HEK293 (cell line): Measurements from ENCODE around the gene C9orf153.

Experiments
- IKZF3 ChIP-seq: fragments of 450-650 bp; IDR thresholded peaks from 2 replicates; pipeline ENCODE4 v1.5.0; 2018; ENCODE audit warnings: missing biosample characterization, mild to moderate bottlenecking, missing genetic modification characterization, moderate library complexity
- KLF1 ChIP-seq: fragments of 450-650 bp; formaldehyde crosslinking; IDR thresholded peaks from 2 replicates; pipeline ENCODE4 v1.5.1; 2016; ENCODE audit warnings: missing biosample characterization, missing genetic modification characterization
- KLF10 ChIP-seq: fragments of 450-650 bp; IDR thresholded peaks from 2 replicates; pipeline ENCODE4 v1.5.1; 2018; ENCODE audit warnings: missing biosample characterization, mild to moderate bottlenecking, missing genetic modification characterization
- KLF9 ChIP-seq: fragments of 450-650 bp; formaldehyde crosslinking; IDR thresholded peaks from 2 replicates; pipeline ENCODE4 v1.5.1; 2016; ENCODE audit warnings: missing biosample characterization, missing genetic modification characterization, low read depth
- SCRT2 ChIP-seq: fragments of 450-650 bp; formaldehyde crosslinking; IDR thresholded peaks from 2 replicates; pipeline ENCODE4 v1.5.1; 2016; ENCODE audit warnings: missing biosample characterization, missing genetic modification characterization
- WT1 ChIP-seq: fragments of 450-650 bp; formaldehyde crosslinking; IDR thresholded peaks from 2 replicates; pipeline ENCODE4 v1.5.1; 2016; ENCODE audit warnings: missing biosample characterization, missing genetic modification characterization
- ZBTB17 ChIP-seq: fragments of 450-650 bp; formaldehyde crosslinking; IDR thresholded peaks from 2 replicates; pipeline ENCODE4 v1.5.1; 2016; ENCODE audit warnings: missing biosample characterization, missing genetic modification characterization
- ZNF10 ChIP-seq: fragments of 450-650 bp; formaldehyde crosslinking; IDR thresholded peaks from 2 replicates; pipeline ENCODE4 v1.5.1; 2017; ENCODE audit warnings: missing biosample characterization, missing genetic modification characterization
- ZNF169 ChIP-seq: fragments of 450-650 bp; formaldehyde crosslinking; IDR thresholded peaks from 2 replicates; pipeline ENCODE4 v1.5.1; 2016; ENCODE audit warnings: missing biosample characterization, missing genetic modification characterization
- ZNF335 ChIP-seq: fragments of 450-650 bp; formaldehyde crosslinking; conservative IDR thresholded peaks from 2 replicates; pipeline ENCODE4 v1.5.1; 2016; ENCODE audit warnings: missing biosample characterization, missing genetic modification characterization
- ZNF433 ChIP-seq: fragments of 450-650 bp; formaldehyde crosslinking; IDR thresholded peaks from 2 replicates; pipeline ENCODE4 v1.5.1; 2016; ENCODE audit warnings: missing biosample characterization, missing genetic modification characterization, low read depth
- ZNF621 ChIP-seq: fragments of 450-650 bp; formaldehyde crosslinking; IDR thresholded peaks from 2 replicates; pipeline ENCODE4 v1.5.1; 2017; ENCODE audit warnings: missing biosample characterization, missing genetic modification characterization
- ZNF626 ChIP-seq: fragments of 450-650 bp; sonication (Bioruptor Pico); formaldehyde crosslinking; IDR thresholded peaks from 2 replicates; pipeline ENCODE4 v1.5.1; 2018; ENCODE audit warnings: missing biosample characterization, missing genetic modification characterization, inconsistent platforms
- ZNF629 ChIP-seq: fragments of 450-650 bp; formaldehyde crosslinking; IDR thresholded peaks from 2 replicates; pipeline ENCODE4 v1.5.1; 2017; ENCODE audit warnings: missing biosample characterization, missing genetic modification characterization
- TF ChIP-seq, protein P1 (sequence below): fragments of 450-650 bp; IDR thresholded peaks from 2 replicates; pipeline ENCODE4 v1.5.1; 2018; ENCODE audit warnings: missing biosample characterization, mild to moderate bottlenecking, missing genetic modification characterization
- TF ChIP-seq, protein P2 (sequence below): fragments of 450-650 bp; formaldehyde crosslinking; IDR thresholded peaks from 2 replicates; pipeline ENCODE4 v1.5.1; 2016; ENCODE audit warnings: missing biosample characterization, missing genetic modification characterization
- TF ChIP-seq, protein P3 (sequence below): fragments of 450-650 bp; formaldehyde crosslinking; IDR thresholded peaks from 2 replicates; pipeline ENCODE4 v1.5.1; 2016; ENCODE audit warnings: missing biosample characterization, missing genetic modification characterization, low read depth
- TF ChIP-seq, protein P4 (sequence below): fragments of 450-650 bp; formaldehyde crosslinking; IDR thresholded peaks from 2 replicates; pipeline ENCODE4 v1.5.1; 2016; ENCODE audit warnings: missing biosample characterization, missing genetic modification characterization, low read depth
- TF ChIP-seq, protein P5 (sequence below): fragments of 450-650 bp; formaldehyde crosslinking; IDR thresholded peaks from 2 replicates; pipeline ENCODE4 v1.5.1; 2016; ENCODE audit warnings: missing biosample characterization, missing genetic modification characterization
- TF ChIP-seq, protein P6 (sequence below): fragments of 450-650 bp; formaldehyde crosslinking; IDR thresholded peaks from 2 replicates; pipeline ENCODE4 v1.5.1; 2016; ENCODE audit warnings: missing biosample characterization, missing genetic modification characterization, borderline replicate concordance

Gene C9orf153

DNA sequence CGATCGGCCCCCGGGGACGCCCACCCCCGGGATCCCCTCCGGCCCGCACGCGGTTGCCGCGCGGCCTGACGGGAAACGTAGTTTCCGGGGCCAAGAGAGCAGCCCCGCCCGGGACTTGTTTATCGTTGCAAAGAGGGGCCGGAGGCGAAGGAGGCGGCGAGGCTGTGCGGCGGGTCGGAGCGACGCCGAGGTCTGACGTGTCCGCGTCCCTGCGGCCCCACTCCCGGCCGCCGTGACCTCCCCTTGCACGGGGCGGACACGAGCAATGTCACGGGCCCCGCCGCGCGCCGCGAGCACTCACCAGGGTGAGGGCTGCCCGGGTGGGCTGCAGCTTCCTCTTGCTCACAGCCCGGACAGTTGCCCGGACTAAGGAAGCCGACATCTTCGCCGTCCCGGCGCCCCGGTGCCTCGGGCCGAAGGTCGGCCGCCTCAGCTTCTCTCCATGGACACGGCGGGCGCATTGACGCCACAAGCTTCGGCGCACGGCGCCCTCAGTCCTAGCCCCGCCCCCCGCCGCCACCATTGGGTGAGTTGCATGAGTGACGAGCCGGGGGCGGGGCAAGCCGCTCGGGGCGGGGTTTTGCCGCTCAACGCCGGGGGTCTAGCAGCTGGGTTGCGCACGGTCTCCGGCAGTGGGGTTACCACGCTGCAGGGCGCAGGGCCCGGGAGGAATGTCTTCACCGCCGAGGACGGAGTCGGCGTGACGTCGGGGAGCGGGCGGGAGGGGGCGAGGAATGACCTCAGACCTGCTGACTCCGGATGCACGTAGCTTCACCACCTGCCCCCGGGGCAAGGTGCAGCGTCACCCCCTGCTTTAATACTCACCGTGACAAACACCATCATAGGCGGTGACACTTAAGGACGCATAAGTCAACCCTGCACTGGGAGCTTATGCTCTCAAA lies 22.9 kb upstream of the C9orf153 start, which contains the start of gene ISCA1 (continued):
- TF ChIP-seq, protein P1, sequence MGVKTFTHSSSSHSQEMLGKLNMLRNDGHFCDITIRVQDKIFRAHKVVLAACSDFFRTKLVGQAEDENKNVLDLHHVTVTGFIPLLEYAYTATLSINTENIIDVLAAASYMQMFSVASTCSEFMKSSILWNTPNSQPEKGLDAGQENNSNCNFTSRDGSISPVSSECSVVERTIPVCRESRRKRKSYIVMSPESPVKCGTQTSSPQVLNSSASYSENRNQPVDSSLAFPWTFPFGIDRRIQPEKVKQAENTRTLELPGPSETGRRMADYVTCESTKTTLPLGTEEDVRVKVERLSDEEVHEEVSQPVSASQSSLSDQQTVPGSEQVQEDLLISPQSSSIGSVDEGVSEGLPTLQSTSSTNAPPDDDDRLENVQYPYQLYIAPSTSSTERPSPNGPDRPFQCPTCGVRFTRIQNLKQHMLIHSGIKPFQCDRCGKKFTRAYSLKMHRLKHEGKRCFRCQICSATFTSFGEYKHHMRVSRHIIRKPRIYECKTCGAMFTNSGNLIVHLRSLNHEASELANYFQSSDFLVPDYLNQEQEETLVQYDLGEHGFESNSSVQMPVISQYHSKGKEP (tag by site-specific recombination), result 0 out of 2 replicates have a peak, but pooled peaks have one; percentile 43
- peak; percentile 99; the same call in 1 of the 2 replicates for TF ChIP-seq ZBTB17
- peak; percentile 66; the same call in 1 of the 2 replicates for TF ChIP-seq KLF9 (tag by site-specific recombination)
- TF ChIP-seq SCRT2 (tag by site-specific recombination), result no peak
- no peak for TF ChIP-seq ZNF621 (tag by site-specific recombination)
- TF ChIP-seq ZNF335 (tag by site-specific recombination), result peak; percentile 73
- no peak for TF ChIP-seq ZNF626 (tag by site-specific recombination)
- TF ChIP-seq, protein P2, sequence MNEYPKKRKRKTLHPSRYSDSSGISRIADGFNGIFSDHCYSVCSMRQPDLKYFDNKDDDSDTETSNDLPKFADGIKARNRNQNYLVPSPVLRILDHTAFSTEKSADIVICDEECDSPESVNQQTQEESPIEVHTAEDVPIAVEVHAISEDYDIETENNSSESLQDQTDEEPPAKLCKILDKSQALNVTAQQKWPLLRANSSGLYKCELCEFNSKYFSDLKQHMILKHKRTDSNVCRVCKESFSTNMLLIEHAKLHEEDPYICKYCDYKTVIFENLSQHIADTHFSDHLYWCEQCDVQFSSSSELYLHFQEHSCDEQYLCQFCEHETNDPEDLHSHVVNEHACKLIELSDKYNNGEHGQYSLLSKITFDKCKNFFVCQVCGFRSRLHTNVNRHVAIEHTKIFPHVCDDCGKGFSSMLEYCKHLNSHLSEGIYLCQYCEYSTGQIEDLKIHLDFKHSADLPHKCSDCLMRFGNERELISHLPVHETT (tag by site-specific recombination), result peak; percentile 90
- TF ChIP-seq ZNF169 (tag by site-specific recombination), result 0 out of 2 replicates have a peak, but pooled peaks have one; percentile 16
- TF ChIP-seq, protein P3, sequence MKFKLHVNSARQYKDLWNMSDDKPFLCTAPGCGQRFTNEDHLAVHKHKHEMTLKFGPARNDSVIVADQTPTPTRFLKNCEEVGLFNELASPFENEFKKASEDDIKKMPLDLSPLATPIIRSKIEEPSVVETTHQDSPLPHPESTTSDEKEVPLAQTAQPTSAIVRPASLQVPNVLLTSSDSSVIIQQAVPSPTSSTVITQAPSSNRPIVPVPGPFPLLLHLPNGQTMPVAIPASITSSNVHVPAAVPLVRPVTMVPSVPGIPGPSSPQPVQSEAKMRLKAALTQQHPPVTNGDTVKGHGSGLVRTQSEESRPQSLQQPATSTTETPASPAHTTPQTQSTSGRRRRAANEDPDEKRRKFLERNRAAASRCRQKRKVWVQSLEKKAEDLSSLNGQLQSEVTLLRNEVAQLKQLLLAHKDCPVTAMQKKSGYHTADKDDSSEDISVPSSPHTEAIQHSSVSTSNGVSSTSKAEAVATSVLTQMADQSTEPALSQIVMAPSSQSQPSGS (tag by site-specific recombination), result peak; percentile 87
- TF ChIP-seq ZNF10 (tag by site-specific recombination), result peak; percentile 83
- peak; percentile 75 for TF ChIP-seq WT1 (tag by site-specific recombination)
- TF ChIP-seq ZNF629 (tag by site-specific recombination), result peak; percentile 100
- TF ChIP-seq, protein P4, sequence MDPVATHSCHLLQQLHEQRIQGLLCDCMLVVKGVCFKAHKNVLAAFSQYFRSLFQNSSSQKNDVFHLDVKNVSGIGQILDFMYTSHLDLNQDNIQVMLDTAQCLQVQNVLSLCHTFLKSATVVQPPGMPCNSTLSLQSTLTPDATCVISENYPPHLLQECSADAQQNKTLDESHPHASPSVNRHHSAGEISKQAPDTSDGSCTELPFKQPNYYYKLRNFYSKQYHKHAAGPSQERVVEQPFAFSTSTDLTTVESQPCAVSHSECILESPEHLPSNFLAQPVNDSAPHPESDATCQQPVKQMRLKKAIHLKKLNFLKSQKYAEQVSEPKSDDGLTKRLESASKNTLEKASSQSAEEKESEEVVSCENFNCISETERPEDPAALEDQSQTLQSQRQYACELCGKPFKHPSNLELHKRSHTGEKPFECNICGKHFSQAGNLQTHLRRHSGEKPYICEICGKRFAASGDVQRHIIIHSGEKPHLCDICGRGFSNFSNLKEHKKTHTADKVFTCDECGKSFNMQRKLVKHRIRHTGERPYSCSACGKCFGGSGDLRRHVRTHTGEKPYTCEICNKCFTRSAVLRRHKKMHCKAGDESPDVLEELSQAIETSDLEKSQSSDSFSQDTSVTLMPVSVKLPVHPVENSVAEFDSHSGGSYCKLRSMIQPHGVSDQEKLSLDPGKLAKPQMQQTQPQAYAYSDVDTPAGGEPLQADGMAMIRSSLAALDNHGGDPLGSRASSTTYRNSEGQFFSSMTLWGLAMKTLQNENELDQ (tag by site-specific recombination), result no peak
- TF ChIP-seq, protein P5, sequence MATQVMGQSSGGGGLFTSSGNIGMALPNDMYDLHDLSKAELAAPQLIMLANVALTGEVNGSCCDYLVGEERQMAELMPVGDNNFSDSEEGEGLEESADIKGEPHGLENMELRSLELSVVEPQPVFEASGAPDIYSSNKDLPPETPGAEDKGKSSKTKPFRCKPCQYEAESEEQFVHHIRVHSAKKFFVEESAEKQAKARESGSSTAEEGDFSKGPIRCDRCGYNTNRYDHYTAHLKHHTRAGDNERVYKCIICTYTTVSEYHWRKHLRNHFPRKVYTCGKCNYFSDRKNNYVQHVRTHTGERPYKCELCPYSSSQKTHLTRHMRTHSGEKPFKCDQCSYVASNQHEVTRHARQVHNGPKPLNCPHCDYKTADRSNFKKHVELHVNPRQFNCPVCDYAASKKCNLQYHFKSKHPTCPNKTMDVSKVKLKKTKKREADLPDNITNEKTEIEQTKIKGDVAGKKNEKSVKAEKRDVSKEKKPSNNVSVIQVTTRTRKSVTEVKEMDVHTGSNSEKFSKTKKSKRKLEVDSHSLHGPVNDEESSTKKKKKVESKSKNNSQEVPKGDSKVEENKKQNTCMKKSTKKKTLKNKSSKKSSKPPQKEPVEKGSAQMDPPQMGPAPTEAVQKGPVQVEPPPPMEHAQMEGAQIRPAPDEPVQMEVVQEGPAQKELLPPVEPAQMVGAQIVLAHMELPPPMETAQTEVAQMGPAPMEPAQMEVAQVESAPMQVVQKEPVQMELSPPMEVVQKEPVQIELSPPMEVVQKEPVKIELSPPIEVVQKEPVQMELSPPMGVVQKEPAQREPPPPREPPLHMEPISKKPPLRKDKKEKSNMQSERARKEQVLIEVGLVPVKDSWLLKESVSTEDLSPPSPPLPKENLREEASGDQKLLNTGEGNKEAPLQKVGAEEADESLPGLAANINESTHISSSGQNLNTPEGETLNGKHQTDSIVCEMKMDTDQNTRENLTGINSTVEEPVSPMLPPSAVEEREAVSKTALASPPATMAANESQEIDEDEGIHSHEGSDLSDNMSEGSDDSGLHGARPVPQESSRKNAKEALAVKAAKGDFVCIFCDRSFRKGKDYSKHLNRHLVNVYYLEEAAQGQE (tag by site-specific recombination), result no peak; the same call in 1 of the 2 replicates
- no peak for TF ChIP-seq ZNF433 (tag by site-specific recombination)
- TF ChIP-seq, protein P6, sequence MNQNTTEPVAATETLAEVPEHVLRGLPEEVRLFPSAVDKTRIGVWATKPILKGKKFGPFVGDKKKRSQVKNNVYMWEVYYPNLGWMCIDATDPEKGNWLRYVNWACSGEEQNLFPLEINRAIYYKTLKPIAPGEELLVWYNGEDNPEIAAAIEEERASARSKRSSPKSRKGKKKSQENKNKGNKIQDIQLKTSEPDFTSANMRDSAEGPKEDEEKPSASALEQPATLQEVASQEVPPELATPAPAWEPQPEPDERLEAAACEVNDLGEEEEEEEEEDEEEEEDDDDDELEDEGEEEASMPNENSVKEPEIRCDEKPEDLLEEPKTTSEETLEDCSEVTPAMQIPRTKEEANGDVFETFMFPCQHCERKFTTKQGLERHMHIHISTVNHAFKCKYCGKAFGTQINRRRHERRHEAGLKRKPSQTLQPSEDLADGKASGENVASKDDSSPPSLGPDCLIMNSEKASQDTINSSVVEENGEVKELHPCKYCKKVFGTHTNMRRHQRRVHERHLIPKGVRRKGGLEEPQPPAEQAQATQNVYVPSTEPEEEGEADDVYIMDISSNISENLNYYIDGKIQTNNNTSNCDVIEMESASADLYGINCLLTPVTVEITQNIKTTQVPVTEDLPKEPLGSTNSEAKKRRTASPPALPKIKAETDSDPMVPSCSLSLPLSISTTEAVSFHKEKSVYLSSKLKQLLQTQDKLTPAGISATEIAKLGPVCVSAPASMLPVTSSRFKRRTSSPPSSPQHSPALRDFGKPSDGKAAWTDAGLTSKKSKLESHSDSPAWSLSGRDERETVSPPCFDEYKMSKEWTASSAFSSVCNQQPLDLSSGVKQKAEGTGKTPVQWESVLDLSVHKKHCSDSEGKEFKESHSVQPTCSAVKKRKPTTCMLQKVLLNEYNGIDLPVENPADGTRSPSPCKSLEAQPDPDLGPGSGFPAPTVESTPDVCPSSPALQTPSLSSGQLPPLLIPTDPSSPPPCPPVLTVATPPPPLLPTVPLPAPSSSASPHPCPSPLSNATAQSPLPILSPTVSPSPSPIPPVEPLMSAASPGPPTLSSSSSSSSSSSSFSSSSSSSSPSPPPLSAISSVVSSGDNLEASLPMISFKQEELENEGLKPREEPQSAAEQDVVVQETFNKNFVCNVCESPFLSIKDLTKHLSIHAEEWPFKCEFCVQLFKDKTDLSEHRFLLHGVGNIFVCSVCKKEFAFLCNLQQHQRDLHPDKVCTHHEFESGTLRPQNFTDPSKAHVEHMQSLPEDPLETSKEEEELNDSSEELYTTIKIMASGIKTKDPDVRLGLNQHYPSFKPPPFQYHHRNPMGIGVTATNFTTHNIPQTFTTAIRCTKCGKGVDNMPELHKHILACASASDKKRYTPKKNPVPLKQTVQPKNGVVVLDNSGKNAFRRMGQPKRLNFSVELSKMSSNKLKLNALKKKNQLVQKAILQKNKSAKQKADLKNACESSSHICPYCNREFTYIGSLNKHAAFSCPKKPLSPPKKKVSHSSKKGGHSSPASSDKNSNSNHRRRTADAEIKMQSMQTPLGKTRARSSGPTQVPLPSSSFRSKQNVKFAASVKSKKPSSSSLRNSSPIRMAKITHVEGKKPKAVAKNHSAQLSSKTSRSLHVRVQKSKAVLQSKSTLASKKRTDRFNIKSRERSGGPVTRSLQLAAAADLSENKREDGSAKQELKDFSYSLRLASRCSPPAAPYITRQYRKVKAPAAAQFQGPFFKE (tag by site-specific recombination), result 0 out of 2 replicates have a peak, but pooled peaks have one; percentile 70
- peak; percentile 82 for TF ChIP-seq KLF1 (tag by site-specific recombination)
- TF ChIP-seq KLF10 (tag by site-specific recombination), result peak; percentile 60; the same call in 1 of the 2 replicates
- TF ChIP-seq IKZF3, result 0 out of 2 replicates have a peak, but pooled peaks have one; percentile 6
